GM12878 (cell line): ENCODE measurements around the gene RADX.

ENCODE experiments used
- BCL11A ChIP-seq: IDR thresholded peaks from 2 replicates; pipeline ENCODE4 v1.6.1; 2011; ENCODE audit warnings: low read depth, low read length
- EED ChIP-seq: sonication (generic); IDR thresholded peaks from 2 replicates; pipeline ENCODE4 v1.6.1; 2016; ENCODE audit warnings: antibody characterized with exemption, low read depth
- EZH2 ChIP-seq: IDR thresholded peaks from 2 replicates; pipeline ENCODE4 v1.6.1; 2012; ENCODE audit warnings: low read depth, mild to moderate bottlenecking, control low read depth, inconsistent platforms, low read length, borderline replicate concordance; ENCODE audit not compliant: control insufficient read depth
- NRF1 ChIP-seq: conservative IDR thresholded peaks from 2 replicates; pipeline ENCODE4 v1.6.1; 2011; ENCODE audit warnings: mild to moderate bottlenecking, low read depth, low read length, improper control_type of control experiment
- PAX8 ChIP-seq: fragments of 450-650 bp; IDR thresholded peaks from 2 replicates; pipeline ENCODE4 v1.6.1; 2017; ENCODE audit warnings: mild to moderate bottlenecking, moderate library complexity
- POLR2A ChIP-seq: IDR thresholded peaks from 2 replicates; pipeline ENCODE4 v1.6.1; 2011; ENCODE audit warnings: low read depth, mild to moderate bottlenecking, low read length
- POLR2AphosphoS5 ChIP-seq: IDR thresholded peaks from 2 replicates; pipeline ENCODE4 v1.6.1; 2011; ENCODE audit warnings: mild to moderate bottlenecking, low read length, inconsistent platforms
- REST ChIP-seq: IDR thresholded peaks from 2 replicates; pipeline ENCODE4 v1.6.1; 2012; ENCODE audit warnings: mild to moderate bottlenecking, low read depth, low read length
- TCF7 ChIP-seq: IDR thresholded peaks from 2 replicates; pipeline ENCODE4 v1.6.1; 2014; ENCODE audit warnings: antibody characterized with exemption, borderline replicate concordance
- TF ChIP-seq, protein P1 (sequence below), 3 experiments: IDR thresholded peaks in 2 of 3; conservative IDR thresholded peaks in 1 of 3; 2 replicates each; pipeline ENCODE4 v1.5.1; 2011; ENCODE audit warnings: low read depth in 3 of 3, low read length in 3 of 3, mild to moderate bottlenecking in 3 of 3, control low read depth in 2 of 3, moderate library complexity in 2 of 3, inconsistent platforms in 1 of 3, mixed read lengths in 1 of 3; ENCODE audit not compliant: control insufficient read depth in 2 of 3, insufficient read depth in 1 of 3; ENCODE audit errors: extremely low read depth in 1 of 3

GRCh38 chrX:106710771-106711170 lies 99.0 kb downstream of the RADX start:
- TF ChIP-seq POLR2A (no peak), EED (no peak), NRF1 (no peak), PAX8 (no peak), EZH2 (no peak), POLR2AphosphoS5 (no peak), TCF7 (no peak), BCL11A (no peak), REST (no peak)
- TF ChIP-seq, protein P1, sequence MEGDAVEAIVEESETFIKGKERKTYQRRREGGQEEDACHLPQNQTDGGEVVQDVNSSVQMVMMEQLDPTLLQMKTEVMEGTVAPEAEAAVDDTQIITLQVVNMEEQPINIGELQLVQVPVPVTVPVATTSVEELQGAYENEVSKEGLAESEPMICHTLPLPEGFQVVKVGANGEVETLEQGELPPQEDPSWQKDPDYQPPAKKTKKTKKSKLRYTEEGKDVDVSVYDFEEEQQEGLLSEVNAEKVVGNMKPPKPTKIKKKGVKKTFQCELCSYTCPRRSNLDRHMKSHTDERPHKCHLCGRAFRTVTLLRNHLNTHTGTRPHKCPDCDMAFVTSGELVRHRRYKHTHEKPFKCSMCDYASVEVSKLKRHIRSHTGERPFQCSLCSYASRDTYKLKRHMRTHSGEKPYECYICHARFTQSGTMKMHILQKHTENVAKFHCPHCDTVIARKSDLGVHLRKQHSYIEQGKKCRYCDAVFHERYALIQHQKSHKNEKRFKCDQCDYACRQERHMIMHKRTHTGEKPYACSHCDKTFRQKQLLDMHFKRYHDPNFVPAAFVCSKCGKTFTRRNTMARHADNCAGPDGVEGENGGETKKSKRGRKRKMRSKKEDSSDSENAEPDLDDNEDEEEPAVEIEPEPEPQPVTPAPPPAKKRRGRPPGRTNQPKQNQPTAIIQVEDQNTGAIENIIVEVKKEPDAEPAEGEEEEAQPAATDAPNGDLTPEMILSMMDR (IDR thresholded peaks at IDR 0.05 in 2 of 3, conservative IDR thresholded peaks at IDR 0.05 in 1 of 3; ENCODE audit: control insufficient read depth in 2 of 3, extremely low read depth in 1 of 3, insufficient read depth in 1 of 3, low read depth in 3 of 3, low read length in 3 of 3), result no peak
